Measurements from ENCODE around the gene ABCC5. TPM values are rescaled to one million over a fixed set of nuclear protein-coding genes. Genes with fewer than 3 reads are reported as not detected.

Gene ABCC5
- total and polyA plus RNA-seq, 2 of the 8 experiments (the other 6 are each of a cell fraction or from before 2014, with no cell fraction given), result 25.3 to 40.8 TPM

- TF ChIP-seq TCF12 (IDR thresholded peaks at IDR 0.05; ENCODE audit: low read depth, low read length) (0 out of 2 replicates have a peak, but pooled peaks have one; percentile 70), SIRT6 (IDR thresholded peaks at IDR 0.05; ENCODE audit: low read length) (no peak), BRCA1 (IDR thresholded peaks at IDR 0.05; ENCODE audit: low read depth, low read length) (no peak; the same call in 1 of the 2 replicates), SP4 (IDR thresholded peaks at IDR 0.05; ENCODE audit: low read length) (peak; percentile 25; the same call in 1 of the 2 replicates), EP300 (IDR thresholded peaks at IDR 0.05; ENCODE audit: borderline replicate concordance in 1 of 2, low read depth in 2 of 2, low read length in 2 of 2) (peak in 1 of 2 experiments; percentile 92; a peak in 1 of 3 replicates), NANOG (IDR thresholded peaks at IDR 0.05; ENCODE audit: insufficient read depth, low read depth, low read length, poor library complexity, severe bottlenecking) (peak; percentile 52), CBX8 (IDR thresholded peaks at IDR 0.05; ENCODE audit: borderline replicate concordance, low read depth, low read length) (no peak), POU5F1 (IDR thresholded peaks at IDR 0.05; ENCODE audit: low read depth, low read length) (no peak), GABPA (IDR thresholded peaks at IDR 0.05; ENCODE audit: borderline replicate concordance, insufficient read depth, low read length) (peak; percentile 96), BCL11A (IDR thresholded peaks at IDR 0.05; ENCODE audit: low read depth in 2 of 2, low read length in 2 of 2) (no peak), RBBP5 (IDR thresholded peaks at IDR 0.05; ENCODE audit: borderline replicate concordance, low read depth, low read length) (peak; percentile 97), BACH1 (IDR thresholded peaks at IDR 0.05; ENCODE audit: low read length) (no peak), CTBP2 (IDR thresholded peaks at IDR 0.05; ENCODE audit: borderline replicate concordance, insufficient read depth, insufficient read length, low read length) (no peak), ZNF274 (IDR thresholded peaks at IDR 0.05; ENCODE audit: borderline replicate concordance, extremely low read depth, low read length) (no peak), JUN (IDR thresholded peaks at IDR 0.05; ENCODE audit: low read depth, low read length) (no peak), RAD21 (IDR thresholded peaks at IDR 0.05 in 1 of 2, conservative IDR thresholded peaks at IDR 0.05 in 1 of 2; ENCODE audit: low read depth in 2 of 2, low read length in 2 of 2) (peak; percentile 74 to 75), CHD1 (IDR thresholded peaks at IDR 0.05; ENCODE audit: low read depth, low read length) (no peak), KDM5A (IDR thresholded peaks at IDR 0.05; ENCODE audit: low read length) (no peak; the same call in 1 of the 2 replicates), PHF8 (conservative IDR thresholded peaks at IDR 0.05; ENCODE audit: low read depth, low read length) (peak; percentile 98), RNF2 (IDR thresholded peaks at IDR 0.05; ENCODE audit: borderline replicate concordance, low read depth, low read length, missing control alignments, poor library complexity, severe bottlenecking) (no peak), GTF2F1 (IDR thresholded peaks at IDR 0.05; ENCODE audit: borderline replicate concordance, low read depth, low read length) (peak; percentile 52; the same call in 1 of the 2 replicates), E2F6 (IDR thresholded peaks at IDR 0.05) (peak; percentile 65)
Observed at GRCh38 chr3:183884427-183885296, 133.0 kb downstream of the ABCC5 start, which contains the start of gene PARL (continued).

Measured in H1 (cell line).